ENCODE results near the gene MPC2. TPM values are rescaled to one million over a fixed set of nuclear protein-coding genes. Genes with fewer than 3 reads are reported as not detected.

MPC2 gene
- total RNA-seq, 1 donor from 2014 or later: 34.9 TPM

Other genes with a start within 250 kb of the MPC2 start
- 108 TPM for gene MPZL1, start 215.1 kb downstream of the MPC2 start, total RNA-seq (ENCODE audit: insufficient read depth, low replicate concordance)
- gene ADCY10, start 22.9 kb downstream of the MPC2 start, total RNA-seq (ENCODE audit: insufficient read depth, low replicate concordance): 1.9 TPM
- gene DCAF6, start 389 bp downstream of the MPC2 start, total RNA-seq (ENCODE audit: insufficient read depth, low replicate concordance): 58.7 TPM
- 20.0 TPM for gene GPR161, start 199.9 kb upstream of the MPC2 start, total RNA-seq (ENCODE audit: insufficient read depth, low replicate concordance)
- gene TIPRL, start 241.9 kb upstream of the MPC2 start, total RNA-seq (ENCODE audit: insufficient read depth, low replicate concordance): 46.0 TPM

All from umbilical cord (tissue), 1 donor.